CD4-positive, alpha-beta T cell treated with Interferon gamma for 1 hour (primary cell): ENCODE measurements around the gene CTDP1.

Experiments used
- DNase-seq: peaks from one replicate; pipeline ENCODE4 v3.0.0-alpha.2; 2020

Gene CTDP1

DNA sequence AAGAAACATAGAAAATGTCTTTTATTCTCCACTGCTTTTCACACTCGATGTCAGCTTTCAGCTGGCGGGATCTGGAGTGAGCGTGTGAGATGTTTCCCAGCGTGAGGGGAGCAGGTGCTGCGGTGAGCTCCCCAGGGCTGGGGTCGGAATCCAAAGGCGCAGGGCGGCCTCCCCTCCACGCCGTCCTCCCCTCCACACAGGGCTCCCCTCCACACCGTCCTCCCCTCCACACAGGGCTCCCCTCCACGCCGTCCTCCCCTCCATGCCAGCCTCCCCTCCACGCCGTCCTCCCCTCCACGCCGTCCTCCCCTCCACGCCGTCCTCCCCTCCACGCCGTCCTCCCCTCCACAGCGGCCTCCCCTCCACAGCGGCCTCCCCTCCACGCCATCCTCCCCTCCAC, 91.2 kb downstream of the CTDP1 start:
- no peak for DNase-seq

DNA sequence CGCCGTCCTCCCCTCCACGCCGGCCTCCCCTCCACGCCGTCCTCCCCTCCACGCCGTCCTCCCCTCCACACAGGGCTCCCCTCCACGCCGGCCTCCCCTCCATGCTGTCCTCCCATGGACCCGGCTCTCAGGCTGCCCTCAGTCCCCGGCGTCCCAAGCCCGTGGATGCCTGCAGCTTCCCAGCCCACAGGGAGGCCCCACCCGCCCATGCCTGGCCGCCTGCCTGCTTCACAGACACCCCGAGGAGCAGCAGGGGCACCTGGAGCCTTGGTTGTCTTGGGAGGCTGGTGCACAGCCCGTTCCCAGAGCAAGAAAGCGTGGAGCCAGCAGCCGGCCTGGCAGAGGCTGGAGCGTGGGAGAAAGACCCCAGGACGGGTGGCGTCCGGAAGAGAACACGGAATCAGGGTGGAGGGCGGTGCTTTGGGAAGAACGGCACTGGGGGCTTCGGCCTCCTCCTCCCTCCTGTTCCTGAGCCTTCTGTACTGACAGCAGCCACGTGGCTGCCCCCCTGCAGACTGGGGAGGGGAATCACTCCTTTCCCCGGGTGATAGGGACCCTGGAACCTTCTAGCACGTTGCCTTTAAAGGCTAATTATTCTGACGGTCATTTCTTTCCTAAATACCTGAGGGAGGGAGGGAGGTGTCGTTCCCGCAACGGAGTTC, 92.0 kb downstream of the CTDP1 start:
- DNase-seq = no peak

DNA sequence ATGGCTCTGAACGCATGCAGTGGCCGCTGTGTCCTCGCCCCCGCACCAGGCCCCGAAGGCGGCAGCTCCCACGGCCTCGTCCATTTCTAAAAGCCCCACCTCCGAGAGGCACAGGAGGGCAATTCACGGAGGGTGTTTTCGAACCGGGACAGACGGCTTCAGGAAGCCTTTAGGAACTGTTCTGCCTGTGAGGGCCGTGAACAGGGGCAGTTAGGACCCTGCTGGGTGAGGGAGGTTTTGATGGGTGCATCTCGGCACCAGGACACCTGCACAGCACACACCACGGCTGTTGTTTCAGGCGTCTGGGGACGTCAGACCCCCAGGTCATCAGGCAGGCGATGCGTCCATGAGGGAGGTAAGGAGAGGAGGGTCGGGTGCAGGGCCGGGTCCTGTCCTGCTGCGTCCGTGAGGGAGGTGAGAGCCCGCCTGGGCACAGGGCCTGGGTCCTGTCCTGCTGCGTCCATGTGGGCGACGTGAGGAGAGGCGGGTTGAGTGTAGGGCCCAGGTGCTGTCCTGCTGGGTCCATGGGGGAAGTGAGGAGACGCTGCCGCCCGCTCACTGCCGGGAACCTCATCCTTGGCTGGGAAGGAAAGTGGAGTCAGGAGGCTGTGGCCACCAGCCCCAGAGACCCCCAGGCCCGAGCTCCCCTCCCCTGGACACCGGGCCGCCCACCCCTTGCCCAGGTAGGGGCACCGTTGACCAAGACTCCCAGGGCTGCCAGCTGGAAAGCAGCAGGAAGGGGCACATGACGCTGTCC, 92.7 kb downstream of the CTDP1 start:
- DNase-seq = no peak

DNA sequence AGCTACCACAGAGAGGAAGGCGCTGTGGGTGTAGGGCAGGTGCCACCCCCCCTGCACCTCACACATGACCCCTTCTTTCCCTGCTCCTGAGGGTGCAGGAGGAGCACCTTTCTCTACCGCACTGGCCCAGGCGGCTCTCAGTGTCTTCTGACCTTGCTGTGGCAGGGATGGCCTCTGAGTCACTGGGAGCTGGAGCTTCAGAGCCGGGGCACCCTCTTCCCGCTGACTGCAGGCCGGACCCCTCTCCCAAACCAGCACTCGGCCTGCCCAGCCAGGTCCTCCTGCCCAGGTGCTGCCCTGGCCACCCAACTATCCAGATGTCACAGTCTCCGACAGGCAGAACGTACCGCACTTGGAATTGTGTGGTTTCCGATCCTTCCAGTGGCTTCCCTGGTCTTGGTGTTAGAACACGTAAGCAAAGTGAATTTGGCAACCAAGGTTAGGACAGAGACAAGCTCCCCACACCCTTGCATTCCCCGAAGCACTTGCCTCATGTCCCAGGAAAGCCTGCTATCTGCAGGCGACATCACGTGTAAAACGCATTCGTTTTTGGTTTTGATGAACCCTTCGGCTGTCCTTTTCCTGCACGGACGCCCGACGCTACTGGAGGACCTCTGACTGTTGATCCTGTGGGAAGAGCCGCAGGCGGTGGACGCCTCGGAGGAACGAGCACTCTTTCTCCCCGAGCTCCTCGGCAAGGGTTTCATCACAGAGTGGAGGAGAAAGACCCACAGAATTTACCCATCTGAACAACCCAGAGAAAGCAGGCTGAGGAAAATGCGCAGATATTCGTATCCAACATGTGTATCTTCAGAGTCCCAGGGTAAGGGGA, 93.5 kb downstream of the CTDP1 start:
- DNase-seq = no peak

DNA sequence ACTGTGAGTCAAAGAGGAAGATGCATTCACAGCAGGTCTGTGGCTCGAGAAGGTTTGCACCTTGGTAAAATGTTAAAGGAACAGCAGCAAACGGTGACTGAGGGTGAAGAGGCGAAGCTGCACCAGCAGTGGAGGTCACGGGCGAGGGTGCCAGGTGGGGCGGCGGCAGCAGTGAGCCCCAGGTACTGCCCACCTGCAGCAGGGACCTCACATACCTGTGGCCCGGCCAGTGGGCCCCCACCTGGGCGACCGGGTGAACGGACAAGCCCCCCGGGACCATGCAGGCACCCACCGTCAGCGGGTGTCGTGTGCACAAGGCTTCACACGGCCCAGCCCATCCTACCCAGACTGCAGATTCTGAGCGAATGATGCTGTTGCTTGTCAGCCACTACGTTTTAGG, 94.5 kb downstream of the CTDP1 start:
- no peak for DNase-seq

DNA sequence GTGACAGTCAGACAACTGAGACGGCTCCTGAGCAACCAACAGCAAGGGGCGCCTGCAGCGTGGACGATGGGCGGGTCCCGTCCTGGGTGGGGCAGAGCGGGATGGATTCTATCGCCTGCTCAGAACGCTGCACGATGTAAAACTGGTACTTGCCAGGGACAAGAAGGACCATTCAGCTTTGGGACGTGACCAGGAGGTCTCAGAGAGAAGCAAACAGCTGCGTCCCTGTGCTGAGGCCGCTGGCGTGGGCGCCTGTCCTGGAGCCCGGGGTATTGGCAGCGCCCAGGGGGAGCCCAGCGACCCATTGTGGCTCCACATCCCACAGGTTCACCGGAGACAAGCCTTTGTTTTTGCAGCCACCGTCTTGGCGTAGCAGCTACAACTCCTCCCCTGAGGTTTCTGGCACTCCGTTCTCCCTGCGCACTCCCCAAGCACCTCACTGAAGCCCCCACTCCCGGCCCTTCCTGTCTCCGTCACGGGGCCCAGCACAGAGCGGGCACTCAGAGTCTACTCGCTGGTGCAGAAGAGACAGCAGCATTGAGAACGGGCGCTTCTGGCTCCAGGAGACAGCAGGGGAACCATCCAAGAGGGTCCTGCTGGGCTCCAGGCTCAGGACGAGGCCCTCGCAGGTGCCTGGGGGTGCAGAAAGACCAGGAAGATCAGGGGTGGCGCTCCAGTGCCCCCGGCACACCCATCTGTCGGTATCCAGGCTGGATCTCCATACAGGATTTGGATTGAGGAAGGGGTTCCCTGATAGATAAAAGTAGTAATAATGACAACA, 96.0 kb downstream of the CTDP1 start:
- DNase-seq = no peak

DNA sequence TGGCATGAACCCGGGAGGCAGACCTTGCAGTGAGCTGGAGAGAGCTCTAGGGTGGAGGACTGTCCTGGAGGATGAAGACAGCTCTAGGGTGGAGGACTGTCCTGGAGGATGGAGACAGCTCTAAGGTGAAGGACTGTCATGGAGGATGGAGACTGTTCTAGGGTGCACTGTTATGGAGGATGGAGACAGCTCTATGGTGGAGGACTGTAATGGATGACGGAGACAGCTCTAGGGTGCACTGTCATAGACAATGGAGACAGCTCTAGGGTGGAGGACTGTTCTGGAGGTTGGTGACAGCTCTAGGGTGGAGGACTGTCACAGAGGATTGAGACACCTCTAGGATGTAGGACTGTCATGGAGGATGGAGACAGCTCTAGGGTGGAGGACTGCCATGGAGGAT, 97.1 kb downstream of the CTDP1 start:
- DNase-seq = no peak

DNA sequence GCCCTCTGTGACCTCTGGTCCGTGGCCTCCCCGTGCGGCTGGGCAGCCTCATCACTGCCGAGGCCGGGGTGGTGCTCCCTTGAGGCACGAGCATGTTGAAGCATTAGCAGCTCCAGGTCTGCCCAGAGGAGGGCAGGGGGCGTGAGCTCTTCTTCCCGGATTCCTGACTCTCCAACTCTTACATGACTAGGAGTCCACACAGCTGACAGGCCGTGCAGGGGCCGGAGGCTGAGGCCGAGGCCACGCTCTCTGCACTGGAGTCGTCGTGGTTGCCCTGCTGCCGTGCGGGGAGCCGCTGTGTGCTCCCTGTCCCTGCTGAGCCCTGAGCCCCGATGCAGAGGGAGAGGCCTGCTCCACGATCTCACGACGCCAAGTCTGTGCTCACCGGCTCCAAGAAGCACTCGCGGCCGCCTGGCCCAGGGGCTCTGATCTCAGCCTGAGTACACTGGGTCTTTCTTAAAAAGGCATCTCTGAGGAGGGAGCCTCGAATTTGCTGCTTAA, 98.7 kb downstream of the CTDP1 start:
- DNase-seq = no peak

DNA sequence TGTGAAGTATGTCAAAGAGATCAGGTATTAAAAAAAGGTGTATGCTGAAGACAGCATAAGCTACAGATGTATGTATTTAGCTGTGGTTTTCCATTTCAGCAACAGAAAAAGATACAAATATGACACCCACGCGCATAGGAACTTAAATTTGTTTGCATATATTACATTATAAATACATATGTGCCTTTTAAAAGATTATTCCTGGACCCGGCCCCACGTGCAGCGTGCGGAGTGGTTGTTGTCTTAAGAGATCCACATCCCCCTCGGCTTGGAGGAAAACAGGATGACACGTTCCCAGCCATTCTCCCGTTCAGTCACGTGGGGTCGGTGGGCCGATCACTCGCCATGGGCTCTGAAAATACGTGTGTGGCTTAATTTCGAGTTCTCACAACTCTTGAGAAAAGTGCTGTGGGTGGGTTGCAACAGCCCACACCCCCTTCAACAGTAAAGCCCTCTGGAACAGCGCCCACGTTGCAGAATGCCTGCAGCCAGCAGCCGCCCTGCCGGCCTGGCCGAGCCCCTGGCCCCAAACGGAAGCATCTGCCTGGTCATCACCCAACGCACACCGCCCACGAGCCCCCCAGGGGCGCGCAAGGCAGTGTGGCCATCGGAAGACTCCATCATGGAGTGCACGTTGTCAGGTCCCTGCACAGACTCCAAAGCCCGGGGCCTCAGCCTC, 99.6 kb downstream of the CTDP1 start:
- DNase-seq = no peak

DNA sequence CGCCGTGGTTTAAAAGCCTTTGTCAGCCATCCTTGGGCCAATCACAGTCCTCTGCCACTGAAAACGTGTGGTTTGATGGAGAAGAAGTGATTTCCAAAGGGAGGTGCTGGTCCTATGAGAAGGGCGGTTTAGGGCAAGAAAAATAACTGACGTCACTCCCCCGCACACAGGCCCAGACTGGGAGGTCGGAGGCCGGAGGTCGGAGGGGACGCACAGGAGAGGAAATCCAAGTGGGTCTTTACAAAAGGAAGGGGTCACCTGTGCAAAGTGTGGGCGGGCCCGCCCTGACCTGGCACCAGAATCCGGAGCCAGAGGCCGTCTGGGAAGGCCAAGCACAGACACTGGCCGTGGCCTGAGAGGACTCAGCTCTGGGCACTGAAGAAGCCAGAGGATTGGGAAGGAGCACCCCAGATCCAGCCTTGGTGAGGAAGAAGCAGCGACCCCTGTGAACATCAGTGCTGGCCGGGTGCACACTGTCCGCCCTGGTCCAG, 100.1 kb downstream of the CTDP1 start:
- no peak for DNase-seq

DNA sequence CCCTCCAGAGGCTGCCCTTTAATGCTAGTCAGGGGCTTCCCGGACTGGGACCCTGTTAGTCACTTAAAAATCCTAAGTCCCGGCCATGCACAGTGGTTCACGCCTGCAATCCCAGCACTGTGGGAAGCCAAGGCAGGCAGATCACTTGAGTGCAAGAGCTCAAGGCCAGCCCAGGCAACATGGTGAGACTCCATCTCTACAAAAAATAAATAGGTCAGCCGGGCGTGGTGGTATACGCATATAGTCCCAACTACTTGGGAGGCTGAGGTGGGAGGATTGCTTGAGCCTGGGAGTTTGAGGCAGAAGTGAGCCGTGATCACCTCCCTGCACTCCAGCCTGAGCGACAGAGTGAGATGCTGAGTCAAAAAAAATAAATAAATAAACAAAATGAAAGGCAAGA, 100.9 kb downstream of the CTDP1 start:
- DNase-seq = no peak

DNA sequence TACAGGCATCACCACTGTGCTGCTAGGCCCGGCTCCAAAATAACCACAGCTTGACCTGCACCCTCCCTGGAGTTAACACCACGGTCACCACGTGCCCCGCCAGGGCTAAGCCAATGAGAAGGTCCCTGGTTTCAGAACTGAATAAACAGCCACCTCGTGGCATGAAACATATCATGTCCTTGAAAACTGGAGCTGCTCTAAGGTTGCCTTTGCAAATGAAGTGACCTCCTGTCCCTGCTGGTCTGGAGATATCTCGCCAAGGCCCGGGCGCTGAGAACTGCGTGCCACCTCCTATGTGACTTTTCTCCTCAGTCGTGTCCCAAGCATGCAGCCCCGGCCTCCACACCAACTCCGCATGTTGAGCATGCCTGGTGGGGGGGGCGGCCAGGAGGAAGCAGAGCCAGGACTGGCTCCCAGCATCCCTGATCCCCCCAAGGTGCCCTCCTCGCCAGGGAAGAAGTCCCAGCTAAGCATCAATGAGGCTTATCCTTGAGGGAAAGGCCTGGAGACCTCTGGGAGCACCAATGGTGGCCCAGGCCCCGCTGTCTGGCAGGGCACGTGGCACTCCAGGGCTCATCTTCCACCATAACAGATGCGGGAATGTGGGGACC, 101.8 kb downstream of the CTDP1 start:
- DNase-seq = no peak

DNA sequence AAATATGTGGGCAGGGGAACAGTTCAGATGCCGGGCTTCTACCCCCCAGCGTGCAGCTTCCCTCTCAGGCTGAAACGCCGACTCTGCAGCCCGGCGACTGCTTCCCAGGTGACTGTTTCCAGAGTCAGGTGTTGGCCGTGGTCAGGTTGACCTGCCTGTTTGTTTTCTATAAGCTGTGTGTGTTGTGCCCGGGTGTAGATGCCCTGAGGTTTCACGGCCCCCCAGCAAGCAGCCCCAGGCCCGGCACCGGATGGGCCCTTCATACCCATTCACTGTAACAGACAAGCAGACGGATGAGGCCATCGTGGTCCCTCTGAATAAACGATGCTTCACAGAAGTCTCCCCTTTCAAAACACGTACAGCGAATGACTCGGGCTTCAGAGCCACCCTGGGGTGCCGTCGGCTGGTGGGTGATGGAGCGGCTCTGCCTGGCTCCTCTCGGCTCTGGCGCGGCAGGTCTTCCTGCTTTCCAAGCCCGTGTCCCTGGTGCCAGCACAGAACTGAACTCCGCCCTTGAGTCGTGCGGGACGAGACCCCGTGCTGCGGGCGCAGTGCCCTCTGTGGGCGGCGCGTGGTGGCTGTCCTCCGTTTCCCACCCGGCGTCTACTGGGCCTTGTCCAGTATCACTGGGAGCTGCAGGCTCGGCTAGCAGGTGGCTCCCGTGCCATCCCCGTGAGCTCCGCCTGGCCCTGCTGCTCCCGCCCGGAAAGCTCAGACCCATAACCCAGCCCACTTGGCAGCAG, 103.1 kb downstream of the CTDP1 start:
- no peak for DNase-seq

DNA sequence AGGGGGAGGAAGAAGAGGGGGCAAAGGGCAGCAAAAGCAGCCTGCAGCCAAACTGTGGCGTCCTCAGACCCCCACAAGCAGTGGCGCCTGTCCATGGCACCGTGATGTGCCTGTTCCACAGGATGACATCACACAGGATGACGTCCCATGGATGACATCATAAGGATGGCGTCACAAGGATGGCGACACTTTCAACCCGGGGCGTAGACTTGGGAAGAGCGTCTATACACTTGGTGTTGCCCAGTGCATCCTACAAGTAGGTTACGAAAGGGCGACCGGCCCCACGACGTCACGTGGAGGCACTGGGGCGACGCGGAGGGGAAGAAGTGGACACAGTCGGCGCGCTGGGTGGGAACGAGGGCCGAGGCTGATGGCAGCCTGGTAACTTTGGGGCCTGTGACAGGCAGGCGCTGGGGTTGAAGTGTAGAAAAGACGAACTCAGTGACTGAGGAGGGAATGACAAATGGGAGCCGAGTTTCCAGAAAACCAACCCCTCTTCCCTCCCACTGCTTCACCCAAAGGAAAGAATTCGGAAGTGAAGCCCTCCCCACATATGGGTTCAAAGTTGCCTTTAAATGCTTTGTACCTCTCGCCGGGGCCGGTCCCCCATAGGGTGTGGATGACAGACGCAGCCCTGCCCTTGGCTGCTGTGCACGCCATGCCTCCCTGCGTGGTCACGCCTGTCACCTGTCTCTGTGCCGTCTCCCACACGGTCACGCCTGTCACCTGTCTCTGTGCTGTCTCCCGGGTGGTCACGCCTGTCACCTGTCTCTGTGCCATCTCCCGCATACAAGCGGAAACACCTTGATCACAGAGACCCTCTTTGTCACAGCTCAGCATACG, 104.7 kb downstream of the CTDP1 start:
- DNase-seq = no peak

DNA sequence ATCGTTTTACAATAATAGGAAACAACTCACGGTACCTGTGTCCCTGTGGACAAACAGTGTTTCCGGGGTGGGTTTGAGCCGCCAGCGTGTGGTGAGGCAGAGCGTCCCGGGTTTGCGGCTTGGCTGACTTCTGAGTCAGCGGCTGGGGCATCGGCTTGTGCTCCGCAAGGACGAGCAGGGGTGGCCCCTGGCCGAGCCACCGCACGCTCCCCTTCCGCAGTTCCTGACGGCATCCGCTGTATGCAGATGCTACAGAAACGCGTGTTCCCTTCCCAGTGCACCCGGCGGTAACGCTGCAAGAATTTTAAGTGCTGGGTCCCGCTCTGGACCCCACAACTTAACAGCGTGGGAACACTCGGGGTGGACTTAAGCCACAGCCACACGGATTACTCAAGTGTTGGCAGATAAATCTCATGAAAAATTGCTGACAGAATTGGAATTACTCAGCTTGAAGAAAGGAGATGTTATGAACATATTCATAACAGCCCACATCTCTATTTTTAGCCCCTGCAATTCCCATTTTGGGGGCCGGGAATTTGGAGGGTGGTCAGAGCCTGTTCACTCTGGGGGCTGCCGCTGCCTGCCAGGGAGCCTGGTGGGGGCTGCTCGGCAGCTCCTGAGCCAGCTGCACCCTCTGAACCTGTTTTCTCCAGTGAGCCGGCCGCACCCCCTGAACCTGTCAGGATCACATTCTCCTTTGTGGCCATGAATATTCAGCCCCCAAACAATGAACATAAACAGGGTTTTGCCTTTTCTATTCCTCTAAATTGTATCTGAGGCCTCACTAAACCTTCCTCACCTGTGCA, 105.6 kb downstream of the CTDP1 start:
- DNase-seq = no peak

DNA sequence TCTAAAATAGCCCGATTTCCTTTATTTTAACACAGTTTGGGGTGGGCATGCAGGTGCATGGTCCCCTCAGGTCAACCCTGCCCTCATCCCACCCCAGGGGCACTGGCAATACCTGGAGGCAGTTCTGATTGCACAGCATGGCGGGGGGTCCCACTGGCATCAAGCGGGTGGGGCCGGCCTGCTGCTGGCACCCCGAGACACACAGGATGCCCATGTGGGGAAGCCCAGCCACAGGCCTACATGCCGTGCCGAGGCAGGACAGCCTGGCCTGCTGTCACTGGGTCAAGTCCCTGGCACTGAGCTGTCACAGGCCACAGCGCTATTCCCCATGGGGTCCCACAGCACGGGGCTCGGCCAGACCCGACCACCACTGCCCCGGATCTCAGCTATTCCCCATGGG, 106.2 kb downstream of the CTDP1 start:
- DNase-seq = no peak

DNA sequence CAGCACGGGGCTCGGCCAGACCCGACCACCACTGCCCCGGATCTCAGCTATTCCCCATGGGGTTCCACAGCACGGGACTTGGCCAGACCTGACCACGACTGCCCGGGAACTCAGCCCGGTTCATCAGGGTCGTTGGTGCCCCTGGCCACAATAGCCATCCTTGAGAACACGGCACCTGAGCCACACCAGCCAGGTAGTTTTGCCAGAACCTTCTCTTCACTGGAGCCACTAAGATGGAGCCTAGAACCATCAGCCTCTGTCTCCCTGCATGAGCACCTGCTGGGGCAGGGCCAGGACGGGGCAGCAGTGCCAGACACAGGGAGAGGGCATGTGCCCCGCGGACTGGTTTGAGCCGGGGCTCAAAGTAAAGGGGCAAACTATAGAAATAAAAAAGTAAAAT, 106.7 kb downstream of the CTDP1 start:
- DNase-seq = no peak

DNA sequence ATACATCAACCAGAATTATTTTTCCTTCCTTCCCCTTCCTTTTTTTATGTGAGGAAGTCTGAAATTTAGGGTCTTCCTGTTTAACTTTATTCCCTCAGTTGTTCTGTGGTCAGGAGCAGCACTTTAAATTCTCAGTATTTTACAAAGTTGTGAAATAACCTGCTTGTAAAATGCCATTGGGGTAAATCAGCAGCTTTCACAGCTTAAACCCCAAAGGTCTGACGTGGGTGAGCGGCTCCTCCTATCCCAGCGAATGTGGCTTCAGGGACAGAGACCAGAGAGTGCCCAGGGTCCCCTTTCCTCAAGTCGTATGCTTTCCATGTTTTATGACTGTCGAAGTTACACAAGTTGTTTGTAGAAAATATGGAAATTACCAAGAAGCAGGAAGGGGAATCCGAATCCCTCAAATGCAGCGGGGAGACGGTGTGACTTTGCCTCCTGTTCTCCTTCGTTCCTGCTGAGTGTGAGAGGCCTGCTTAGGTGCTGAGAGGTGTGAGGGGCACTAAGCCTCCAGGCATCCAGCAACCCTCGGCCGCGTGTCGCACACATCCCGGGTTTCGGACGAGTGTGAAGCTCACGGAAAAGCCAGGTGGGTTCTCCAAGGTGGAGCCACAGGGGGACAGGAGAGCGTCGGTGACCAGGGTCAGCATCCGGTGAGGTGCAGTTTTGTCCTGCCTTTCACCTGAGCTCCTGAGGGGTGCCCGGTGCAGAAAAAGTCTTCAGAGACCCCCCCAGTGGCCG, 107.4 kb downstream of the CTDP1 start:
- no peak for DNase-seq
